Ascending aorta (tissue), 2 donors: ENCODE measurements around the gene SND1. TPM values are rescaled to one million over a fixed set of nuclear protein-coding genes. Genes with fewer than 3 reads are reported as not detected.

ENCODE experiments used
- DNase-seq, 2 donors: peaks; one replicate each; pipeline ENCODE4 v3.0.0-alpha.2; 2019; ENCODE audit warnings: low spot score in 2 of 2
- H3K27ac ChIP-seq, 2 donors: fragments of 200-600 bp; sonication (generic); one replicate each; pipeline ENCODE4 v1.5.1; 2016 to 2017; ENCODE audit warnings: mild to moderate bottlenecking in 1 of 2
- H3K27me3 ChIP-seq: fragments of 200-600 bp; sonication (generic); one replicate; pipeline ENCODE4 v1.5.1; 2017
- H3K36me3 ChIP-seq, 2 donors: fragments of 200-600 bp; sonication (generic); one replicate each; pipeline ENCODE4 v1.5.1; 2016
- H3K4me1 ChIP-seq, 2 donors: fragments of 200-600 bp; sonication (generic); one replicate each; pipeline ENCODE4 v1.5.1; 2016 to 2017; ENCODE audit warnings: mild to moderate bottlenecking in 1 of 2
- H3K4me3 ChIP-seq, 2 donors: fragments of 200-600 bp; sonication (generic); one replicate each; pipeline ENCODE4 v1.5.1; 2016 to 2017; ENCODE audit warnings: mild to moderate bottlenecking in 1 of 2
- H3K9me3 ChIP-seq, 2 donors: fragments of 200-600 bp; sonication (generic); one replicate each; pipeline ENCODE4 v1.5.1; 2016
- CTCF ChIP-seq, 3 experiments: fragments of 200-600 bp in 2 of 3; fragments of 450-650 bp in 1 of 3; sonication (generic) in 2 of 3; IDR thresholded peaks; one replicate each; pipeline ENCODE4 v1.5.1; 2016 to 2019; ENCODE audit warnings: antibody characterized with exemption in 3 of 3, mild to moderate bottlenecking in 1 of 3, moderate library complexity in 1 of 3
- intact Hi-C: fragments of 100-400 bp; cut with DNase I; formaldehyde crosslinking; loops from one replicate; pipeline ENCODE4 v1.15.1; 2023
- total RNA-seq: library from RNA; depleted of rRNA; stranded (reverse); fragments of >200 nt; gene quantifications from one replicate; pipeline ENCODE4 v1.1.0, GENCODE V29; 2016

SND1 gene
- total RNA-seq, 1 donor from 2014 or later: 93.8 TPM

GRCh38 chr7:127768241-127768640 is 116.2 kb downstream of the SND1 start:
- no peak for DNase-seq
- Histone ChIP-seq H3K9me3 (no peaks in the 10 kb centered on the region), H3K27me3 (no peaks in the 10 kb centered on the region), H3K4me1 (peaks cover 3 to 12% of the 10 kb centered on the region in 2 donors), H3K36me3 (no peaks in the 10 kb centered on the region), H3K27ac (no peak overlapping the region), H3K4me3 (no peak overlapping the region)
- intact Hi-C loops: no loop called here
- no peak for TF ChIP-seq CTCF (IDR thresholded peaks at IDR 0.05)

GRCh38 chr7:127769137-127769536 is 117.1 kb downstream of the SND1 start:
- Histone ChIP-seq H3K9me3 (no peaks in the 10 kb centered on the region), H3K27ac (no peak overlapping the region), H3K27me3 (no peaks in the 10 kb centered on the region), H3K4me1 (peaks cover 3 to 12% of the 10 kb centered on the region in 2 donors), H3K4me3 (no peak overlapping the region), H3K36me3 (no peaks in the 10 kb centered on the region)
- no peak for DNase-seq
- no peak for TF ChIP-seq CTCF (IDR thresholded peaks at IDR 0.05)
- intact Hi-C loops: no loop called here

GRCh38 chr7:127769696-127770400 is 117.9 kb downstream of the SND1 start:
- H3K27ac ChIP-seq: no peak overlapping the region
- no peaks in the 10 kb centered on the region for H3K36me3 ChIP-seq
- TF ChIP-seq CTCF (IDR thresholded peaks at IDR 0.05): no peak
- no peak for DNase-seq
- no peaks in the 10 kb centered on the region for H3K9me3 ChIP-seq
- H3K4me1 ChIP-seq: peaks cover 3 to 12% of the 10 kb centered on the region in 2 donors
- H3K27me3 ChIP-seq: no peaks in the 10 kb centered on the region
- no peak overlapping the region for H3K4me3 ChIP-seq
- intact Hi-C loops: no loop called here

- Histone ChIP-seq H3K4me1 (peaks cover 3 to 12% of the 10 kb centered on the region in 2 donors), H3K4me3 (no peak overlapping the region), H3K9me3 (no peaks in the 10 kb centered on the region), H3K36me3 (no peaks in the 10 kb centered on the region), H3K27me3 (no peaks in the 10 kb centered on the region), H3K27ac (no peak overlapping the region)
- DNase-seq: no peak
- no peak for TF ChIP-seq CTCF (IDR thresholded peaks at IDR 0.05)
- intact Hi-C loops: no loop called here
Observed at GRCh38 chr7:127770885-127771284, 118.9 kb downstream of the SND1 start.

GRCh38 chr7:127771707-127772106 is 119.7 kb downstream of the SND1 start:
- peaks cover 3 to 12% of the 10 kb centered on the region in 2 donors for H3K4me1 ChIP-seq

More at GRCh38 chr7:127771707-127772106, 119.7 kb downstream of the SND1 start:
- Histone ChIP-seq H3K36me3 (no peaks in the 10 kb centered on the region), H3K27ac (no peak overlapping the region), H3K27me3 (no peaks in the 10 kb centered on the region), H3K4me3 (no peak overlapping the region), H3K9me3 (no peaks in the 10 kb centered on the region)
- TF ChIP-seq CTCF (IDR thresholded peaks at IDR 0.05): no peak
- no peak for DNase-seq
- intact Hi-C loops: no loop called here
